RPMI8226 (cell line): ENCODE measurements around the gene CD81.
A peak's percentile ranks its signal among the peaks of the same experiment; 100 is the strongest.

Experiments
- DNase-seq: peaks from one replicate; pipeline ENCODE4 v3.0.0-alpha.2; 2015

The CD81 gene

GRCh38 chr11:2391181-2391975 lies 14.3 kb downstream of the CD81 start:
- DNase-seq = no peak

DNA sequence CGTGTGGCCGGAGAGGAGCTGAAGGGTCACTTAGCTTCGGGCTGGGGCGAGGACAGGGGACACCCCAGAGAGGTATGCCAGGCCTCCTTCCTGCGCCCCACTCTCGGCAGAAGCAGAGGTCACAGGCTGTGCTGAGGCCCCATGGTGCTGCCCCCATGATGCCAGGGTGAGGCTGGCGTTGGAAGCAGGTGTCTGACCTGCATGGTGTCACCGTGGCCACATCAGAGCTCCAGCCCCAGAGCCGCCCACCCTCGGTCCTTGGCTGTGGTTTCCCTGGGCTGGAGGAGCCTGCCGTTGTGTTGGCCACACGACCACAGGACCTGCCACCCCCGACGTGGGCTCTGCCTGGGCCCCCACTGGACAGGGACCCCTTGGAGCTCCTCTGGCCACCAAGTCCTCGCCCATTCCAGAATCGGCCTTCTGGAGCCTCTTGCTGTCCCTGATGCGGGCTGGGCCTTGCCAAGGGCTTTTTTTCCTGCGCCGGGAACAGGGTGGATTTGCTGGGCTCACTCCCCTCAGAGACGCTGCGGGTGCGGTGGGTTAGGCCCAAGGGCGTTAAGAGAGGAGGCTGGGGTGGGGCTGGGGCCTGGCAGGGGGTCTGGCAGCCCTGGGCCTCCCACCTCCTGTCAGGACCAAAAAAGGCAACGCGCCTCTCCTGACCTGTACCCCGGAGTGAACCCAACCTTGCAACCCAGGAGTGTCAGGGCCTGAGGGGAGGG lies 15.3 kb downstream of the CD81 start:
- DNase-seq = no peak

GRCh38 chr11:2393111-2393868 lies 16.2 kb downstream of the CD81 start:
- DNase-seq = no peak

GRCh38 chr11:2393941-2394817 lies 17.1 kb downstream of the CD81 start:
- no peak for DNase-seq

DNA sequence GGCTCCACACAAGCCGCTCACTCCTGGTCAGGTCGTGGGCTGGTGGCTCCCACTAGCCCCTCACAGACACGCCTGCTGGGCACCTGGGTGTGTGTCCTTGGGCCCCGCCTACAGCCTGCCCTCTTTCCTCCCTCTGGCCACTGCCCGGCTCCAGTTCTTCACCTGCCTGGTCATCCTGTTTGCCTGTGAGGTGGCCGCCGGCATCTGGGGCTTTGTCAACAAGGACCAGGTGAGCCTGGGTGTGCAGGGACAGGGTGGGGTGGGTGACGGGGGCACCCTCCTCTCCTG lies 17.7 kb downstream of the CD81 start:
- no peak for DNase-seq

DNA sequence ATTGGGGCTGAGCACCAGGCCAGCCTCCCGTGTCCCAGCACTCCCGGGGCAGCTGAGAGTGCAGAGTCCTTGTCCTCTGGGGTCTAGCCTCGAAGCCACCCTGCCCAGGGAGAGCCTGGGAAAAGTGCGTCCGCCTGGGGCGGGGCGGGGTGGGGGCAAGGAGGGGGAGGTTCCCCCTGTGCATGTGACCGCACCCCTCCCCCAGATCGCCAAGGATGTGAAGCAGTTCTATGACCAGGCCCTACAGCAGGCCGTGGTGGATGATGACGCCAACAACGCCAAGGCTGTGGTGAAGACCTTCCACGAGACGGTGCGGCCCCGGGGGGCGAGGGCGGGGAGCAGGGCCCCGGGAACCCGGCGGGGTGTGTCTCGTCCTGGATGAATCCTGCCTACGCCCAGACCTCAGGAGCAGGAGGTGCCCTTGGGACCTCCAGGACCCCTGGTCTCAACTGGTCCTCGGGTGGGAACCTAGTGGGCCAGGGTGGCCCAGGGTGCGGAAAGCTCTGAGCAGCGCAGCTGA lies 18.2 kb downstream of the CD81 start:
- DNase-seq = no peak

- no peak for DNase-seq
These were observed 18.7 kb downstream of the CD81 start for GRCh38 chr11:2395856-2396255.

- no peak for DNase-seq
These were observed 19.4 kb downstream of the CD81 start for GRCh38 chr11:2396471-2396870.

DNA sequence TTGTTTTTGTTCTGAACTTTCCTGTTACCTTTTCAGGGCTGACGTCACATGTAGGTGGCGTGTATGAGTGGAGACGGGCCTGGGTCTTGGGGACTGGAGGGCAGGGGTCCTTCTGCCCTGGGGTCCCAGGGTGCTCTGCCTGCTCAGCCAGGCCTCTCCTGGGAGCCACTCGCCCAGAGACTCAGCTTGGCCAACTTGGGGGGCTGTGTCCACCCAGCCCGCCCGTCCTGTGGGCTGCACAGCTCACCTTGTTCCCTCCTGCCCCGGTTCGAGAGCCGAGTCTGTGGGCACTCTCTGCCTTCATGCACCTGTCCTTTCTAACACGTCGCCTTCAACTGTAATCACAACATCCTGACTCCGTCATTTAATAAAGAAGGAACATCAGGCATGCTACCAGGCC lies 19.9 kb downstream of the CD81 start:
- DNase-seq = no peak

DNA sequence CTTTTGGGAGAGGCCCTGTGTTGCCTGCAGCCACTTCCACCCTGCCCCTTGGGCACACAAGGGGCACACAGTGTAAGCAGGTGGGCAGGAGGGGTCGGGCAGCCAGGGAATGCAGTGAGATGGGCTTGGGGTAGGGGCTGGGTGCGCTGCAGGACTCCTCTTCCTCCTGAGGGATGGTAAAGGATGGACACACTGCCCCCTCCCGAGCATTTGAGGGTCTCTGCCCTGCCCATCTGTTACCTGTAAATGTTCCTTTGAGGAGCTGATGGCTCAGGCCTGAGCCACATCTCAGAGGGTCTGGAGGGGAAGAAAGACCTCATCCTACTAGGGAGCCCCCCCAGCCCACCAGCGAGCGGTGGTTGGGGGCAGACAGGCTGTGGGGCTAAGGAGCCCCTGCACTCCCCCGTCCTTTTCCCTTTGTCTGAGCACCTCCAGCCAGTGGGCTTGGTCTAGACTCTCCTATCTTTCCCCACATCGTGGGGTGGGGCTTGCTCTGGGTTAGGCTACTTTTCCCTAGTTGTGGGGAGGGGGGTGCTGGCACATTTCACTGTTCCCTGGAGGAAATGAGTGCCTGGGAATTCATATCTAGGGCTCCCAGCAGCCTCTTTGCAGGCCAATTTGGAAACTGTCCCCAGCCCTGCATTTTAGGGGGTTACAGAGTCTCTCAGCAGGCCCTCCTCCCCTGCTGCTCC lies 21.7 kb downstream of the CD81 start:
- no peak for DNase-seq

DNA sequence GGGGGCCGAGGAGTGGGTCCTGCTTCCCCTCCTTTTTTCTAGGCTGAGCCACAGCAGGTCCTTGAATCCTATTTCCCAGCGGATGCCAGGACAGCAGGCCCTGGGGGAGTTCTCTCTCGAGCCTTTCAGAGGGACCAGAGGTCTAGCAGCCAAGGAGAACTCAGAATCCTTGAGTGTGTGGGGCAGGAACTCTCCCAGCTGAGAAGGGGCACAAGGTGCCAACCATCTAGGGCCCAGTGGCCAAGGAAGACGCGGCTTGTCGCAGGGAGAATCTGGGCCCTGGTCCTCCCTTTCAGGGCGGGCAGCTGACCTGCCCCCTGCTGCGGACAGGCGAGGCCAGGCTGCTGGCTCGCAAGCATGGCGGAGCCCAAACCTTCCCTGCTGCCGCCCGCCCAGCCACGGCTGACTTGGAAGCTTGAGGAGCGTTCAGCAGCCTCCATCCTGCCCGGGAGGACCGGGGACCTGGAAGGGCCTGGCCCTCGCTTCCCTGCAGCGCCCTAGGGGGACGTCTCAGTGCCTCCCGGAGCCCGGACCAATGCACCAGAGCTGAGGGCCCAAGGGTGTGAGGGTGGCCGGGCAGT lies 22.5 kb downstream of the CD81 start:
- DNase-seq = no peak

DNA sequence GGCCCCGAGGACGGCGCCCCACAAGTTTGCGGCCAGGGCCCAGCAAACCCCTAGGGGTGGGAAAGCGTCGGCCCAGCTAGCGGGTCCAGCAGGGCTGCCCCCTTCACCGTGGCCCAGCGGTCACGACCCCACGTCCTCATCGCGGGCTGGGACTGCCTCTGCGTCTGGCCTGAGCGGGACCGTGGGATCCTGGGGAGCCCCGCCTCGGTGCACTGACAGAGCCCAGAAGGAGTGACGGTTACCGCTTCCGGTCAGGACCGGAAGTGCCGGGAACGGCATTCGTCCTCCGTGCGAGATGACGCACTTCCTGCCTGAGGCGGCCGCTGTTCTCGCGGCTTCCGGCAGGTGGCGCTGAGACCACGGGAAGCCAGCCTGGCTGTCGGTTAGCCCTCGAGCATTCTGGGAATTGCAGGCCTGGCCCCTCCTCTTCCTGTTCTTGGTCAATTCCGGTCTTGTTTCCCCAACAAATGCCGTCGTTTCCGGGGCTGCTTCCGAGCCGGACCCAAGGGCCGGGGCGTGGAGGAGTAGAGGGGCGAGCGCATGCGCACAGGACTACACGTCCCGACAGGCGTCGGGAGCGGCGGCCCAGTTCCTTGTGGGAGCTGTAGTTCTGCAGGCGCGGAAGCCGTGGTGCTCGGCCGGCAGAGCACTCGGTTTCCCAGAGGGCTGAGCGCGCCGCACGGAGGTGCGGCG lies 23.1 kb downstream of the CD81 start, which contains the start of gene TSSC4:
TSSC4 (plus strand) TSS at position 682 of the 693 bp plus-strand sequence. CDS start 1,884 bp downstream, outside the sequence.
- DNase-seq = peak; percentile 98

GRCh38 chr11:2400762-2401435 lies 23.8 kb downstream of the CD81 start:
- DNase-seq = no peak

GRCh38 chr11:2401436-2401984 lies 24.4 kb downstream of the CD81 start:
- no peak for DNase-seq

GRCh38 chr11:2402106-2402505 lies 25.0 kb downstream of the CD81 start:
- DNase-seq = no peak

DNA sequence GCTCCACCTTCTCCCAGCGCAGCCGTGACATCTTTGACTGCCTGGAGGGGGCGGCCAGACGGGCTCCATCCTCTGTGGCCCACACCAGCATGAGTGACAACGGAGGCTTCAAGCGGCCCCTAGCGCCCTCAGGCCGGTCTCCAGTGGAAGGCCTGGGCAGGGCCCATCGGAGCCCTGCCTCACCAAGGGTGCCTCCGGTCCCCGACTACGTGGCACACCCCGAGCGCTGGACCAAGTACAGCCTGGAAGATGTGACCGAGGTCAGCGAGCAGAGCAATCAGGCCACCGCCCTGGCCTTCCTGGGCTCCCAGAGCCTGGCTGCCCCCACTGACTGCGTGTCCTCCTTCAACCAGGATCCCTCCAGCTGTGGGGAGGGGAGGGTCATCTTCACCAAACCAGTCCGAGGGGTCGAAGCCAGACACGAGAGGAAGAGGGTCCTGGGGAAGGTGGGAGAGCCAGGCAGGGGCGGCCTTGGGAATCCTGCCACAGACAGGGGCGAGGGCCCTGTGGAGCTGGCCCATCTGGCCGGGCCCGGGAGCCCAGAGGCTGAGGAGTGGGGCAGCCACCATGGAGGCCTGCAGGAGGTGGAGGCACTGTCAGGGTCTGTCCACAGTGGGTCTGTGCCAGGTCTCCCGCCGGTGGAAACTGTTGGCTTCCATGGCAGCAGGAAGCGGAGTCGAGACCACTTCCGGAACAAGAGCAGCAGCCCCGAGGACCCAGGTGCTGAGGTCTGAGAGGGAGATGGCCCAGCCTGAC lies 26.0 kb downstream of the CD81 start:
- no peak for DNase-seq

DNA sequence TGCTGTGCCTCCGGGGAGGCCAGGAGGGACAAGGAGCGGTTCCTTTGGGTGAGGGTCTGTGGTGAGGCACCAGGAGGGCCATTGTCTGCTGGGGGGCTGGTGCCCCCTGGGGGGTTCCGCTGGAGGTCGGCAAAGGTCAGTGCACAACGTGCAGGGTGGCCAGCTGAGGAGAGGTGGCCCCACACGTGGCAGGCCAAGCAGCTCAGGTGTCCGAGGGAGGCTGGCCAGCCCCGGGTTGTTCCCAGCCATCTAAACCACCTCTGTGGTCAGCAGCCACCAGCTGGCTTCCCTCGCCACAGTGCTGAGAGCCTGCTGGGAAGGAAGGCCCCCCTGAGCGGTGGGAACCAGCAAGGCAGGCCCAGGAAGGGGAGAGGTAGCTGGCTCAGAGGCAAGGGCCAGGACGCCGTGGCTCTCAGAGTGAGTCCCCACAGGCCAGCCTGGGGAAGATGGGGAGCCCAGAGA lies 27.7 kb downstream of the CD81 start:
- no peak for DNase-seq

DNA sequence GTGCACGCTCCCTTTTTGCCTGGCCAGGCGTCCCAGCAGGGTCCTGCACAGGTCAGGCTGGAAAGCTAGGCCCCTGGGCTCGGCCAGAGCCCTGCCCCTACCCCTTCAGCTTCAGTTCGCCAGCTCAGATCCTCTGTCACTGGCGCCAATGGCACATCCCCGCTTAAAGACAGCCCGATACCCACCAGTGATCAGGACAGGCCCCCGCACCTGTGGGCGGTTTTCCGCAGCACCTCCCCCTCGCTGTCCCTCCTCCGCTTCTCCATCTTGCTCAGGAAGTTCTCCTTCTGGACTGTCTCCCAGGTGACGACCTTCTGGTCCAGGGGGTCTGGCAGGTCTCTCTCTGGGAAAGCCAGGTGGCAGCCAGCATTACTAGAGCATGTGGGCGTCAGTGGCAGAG lies 29.3 kb downstream of the CD81 start:
- DNase-seq = no peak

DNA sequence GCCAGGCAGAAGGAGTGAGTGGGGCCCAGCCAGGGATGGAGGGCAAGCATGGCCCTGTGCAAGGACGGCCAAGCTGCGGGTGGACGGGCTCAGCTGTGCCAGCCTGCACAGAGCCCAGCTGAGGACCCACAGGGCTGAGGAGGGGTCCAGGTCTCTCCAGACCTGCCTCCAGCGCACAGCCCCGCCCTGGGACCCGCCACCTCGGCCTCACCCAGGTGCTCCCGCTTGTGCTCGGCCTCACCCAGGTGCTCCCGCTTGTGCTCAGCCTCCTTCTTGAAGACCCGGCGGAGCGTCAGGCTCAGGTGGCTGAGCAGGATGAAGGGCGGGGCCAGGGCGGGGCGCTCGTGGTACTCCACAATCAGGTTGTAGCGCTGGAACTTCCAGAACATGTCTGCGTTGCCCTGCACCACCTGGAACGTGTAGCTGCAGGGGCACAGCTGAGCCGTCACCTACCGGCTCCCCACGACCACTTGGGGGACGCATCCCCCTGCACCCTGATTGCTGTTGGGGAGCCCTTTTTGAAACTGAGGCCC lies 29.8 kb downstream of the CD81 start:
- peak; percentile 53 for DNase-seq
